Hepatocyte (in vitro differentiated cells): ENCODE data around the gene PRRG2. TPM values are rescaled to one million over a fixed set of nuclear protein-coding genes. Genes with fewer than 3 reads are reported as not detected.
A peak's percentile ranks its signal among the peaks of the same experiment; 100 is the strongest.

ENCODE experiments used
- DNase-seq: peaks from one replicate; pipeline ENCODE4 v3.0.0-alpha.2; 2016; ENCODE audit warnings: low spot score
- H2AFZ ChIP-seq: fragments of 200-600 bp; sonication (generic); 2 replicates; pipeline ENCODE4 v1.6.0; 2016; ENCODE audit warnings: antibody characterized with exemption, mild to moderate bottlenecking
- H3K27ac ChIP-seq: fragments of 200-600 bp; sonication (generic); 2 replicates; pipeline ENCODE4 v1.5.1; 2016; ENCODE audit warnings: mild to moderate bottlenecking
- H3K27me3 ChIP-seq: fragments of 200-600 bp; sonication (generic); 2 replicates; pipeline ENCODE4 v1.6.1; 2016
- H3K36me3 ChIP-seq: fragments of 200-600 bp; sonication (generic); replicated peaks from 2 replicates; pipeline ENCODE4 v1.5.1; 2016; ENCODE audit warnings: low read depth; ENCODE audit not compliant: insufficient read depth
- H3K4me1 ChIP-seq: fragments of 200-600 bp; sonication (generic); 2 replicates; pipeline ENCODE4 v1.5.1; 2016; ENCODE audit warnings: mild to moderate bottlenecking, moderate library complexity; ENCODE audit not compliant: insufficient read depth
- H3K4me2 ChIP-seq: fragments of 200-600 bp; sonication (generic); 2 replicates; pipeline ENCODE4 v1.6.0; 2016
- H3K4me3 ChIP-seq: fragments of 200-600 bp; sonication (generic); 2 replicates; pipeline ENCODE4 v1.5.1; 2016; ENCODE audit warnings: mild to moderate bottlenecking
- H3K79me2 ChIP-seq: fragments of 200-600 bp; sonication (generic); 2 replicates; pipeline ENCODE4 v1.6.0; 2017; ENCODE audit warnings: mild to moderate bottlenecking
- H3K9me2 ChIP-seq: fragments of 200-600 bp; sonication (generic); replicated peaks from 2 replicates; pipeline ENCODE4 v1.6.0; 2017; ENCODE audit warnings: mild to moderate bottlenecking; ENCODE audit not compliant: insufficient read depth
- H3K9me3 ChIP-seq: fragments of 200-600 bp; sonication (generic); 2 replicates; pipeline ENCODE4 v1.5.1; 2016; ENCODE audit warnings: low read depth, mild to moderate bottlenecking
- H4K20me1 ChIP-seq: fragments of 200-600 bp; sonication (generic); 2 replicates; pipeline ENCODE4 v1.6.0; 2016; ENCODE audit warnings: mild to moderate bottlenecking; ENCODE audit not compliant: insufficient read depth, poor library complexity, severe bottlenecking
- CTCF ChIP-seq: fragments of 200-600 bp; sonication (generic); IDR thresholded peaks from 2 replicates; pipeline ENCODE4 v1.5.1; 2016; ENCODE audit warnings: antibody characterized with exemption, mild to moderate bottlenecking; ENCODE audit not compliant: poor library complexity
- EZH2 ChIP-seq: fragments of 200-600 bp; sonication (generic); IDR thresholded peaks from 2 replicates; pipeline ENCODE4 v1.6.1; 2016; ENCODE audit warnings: antibody characterized with exemption, mild to moderate bottlenecking, borderline replicate concordance
- EZH2phosphoT487 ChIP-seq: fragments of 200-600 bp; sonication (generic); IDR thresholded peaks from one replicate; pipeline ENCODE4 v1.6.1; 2018; ENCODE audit warnings: antibody characterized with exemption, mild to moderate bottlenecking, low read depth, moderate library complexity; ENCODE audit not compliant: unreplicated experiment, severe bottlenecking
- WGBS: methylation state at CpG from one replicate; pipeline ENCODE4 v1.1.6; 2016; ENCODE audit warnings: low lambda C conversion rate; ENCODE audit errors: missing lambda C conversion rate; 5-methylcytosine and 5-hydroxymethylcytosine counted together
- polyA plus RNA-seq: library from polyadenylated mRNA; unstranded; fragments of >200 nt; fragmentation: Nextera tagmentation; extraction: Ambion mirVana; gene quantifications from 2 replicates; pipeline ENCODE4 v1.2.1, GENCODE V29; 2016
- total RNA-seq: library from RNA; depleted of rRNA; stranded (reverse); fragments of >200 nt; gene quantifications from 2 replicates; pipeline ENCODE4 v1.2.3, GENCODE V29; 2014

PRRG2 gene
- total and polyA plus RNA-seq, 2 experiments from 2014 or later: 4.0 to 10.2 TPM

GRCh38 chr19:49609499-49610092 is 28.5 kb downstream of the PRRG2 start:
- H3K9me3 ChIP-seq: no peaks in the 10 kb centered on the region
- no peaks in the 10 kb centered on the region for H3K27me3 ChIP-seq
- H3K4me3 ChIP-seq: no peak overlapping the region
- H3K4me2 ChIP-seq: no peak overlapping the region
- WGBS: 93% methylated on average over 12 of the region's 12 CpGs
- no peak for DNase-seq
- no peaks in the 10 kb centered on the region for H3K4me1 ChIP-seq
- H3K36me3 ChIP-seq: no peaks in the 10 kb centered on the region
- no peaks in the 10 kb centered on the region for H3K9me2 ChIP-seq
- no peak overlapping the region for H3K27ac ChIP-seq
- no peak overlapping the region for H2AFZ ChIP-seq
- H4K20me1 ChIP-seq: peaks cover 30% of the 10 kb centered on the region
- peaks cover 93% of the 10 kb centered on the region for H3K79me2 ChIP-seq
- TF ChIP-seq EZH2: no peak
- no peak for TF ChIP-seq EZH2phosphoT487
- TF ChIP-seq CTCF: no peak

- no peaks in the 10 kb centered on the region for H3K4me1 ChIP-seq
- no peaks in the 10 kb centered on the region for H3K36me3 ChIP-seq
- H3K27me3 ChIP-seq: no peaks in the 10 kb centered on the region
- no peaks in the 10 kb centered on the region for H3K9me2 ChIP-seq
- no peak overlapping the region for H2AFZ ChIP-seq
- peaks cover 25% of the 10 kb centered on the region for H4K20me1 ChIP-seq
- H3K4me2 ChIP-seq: no peak overlapping the region
- no peak overlapping the region for H3K4me3 ChIP-seq
- no peaks in the 10 kb centered on the region for H3K9me3 ChIP-seq
- H3K27ac ChIP-seq: peak overlapping the region; percentile 79
- TF ChIP-seq EZH2phosphoT487 (no peak), CTCF (no peak), EZH2 (no peak)
- H3K79me2 ChIP-seq: peaks cover 64% of the 10 kb centered on the region
- peak; percentile 48 for DNase-seq
- WGBS: 87% methylated on average over 4 of the region's 4 CpGs
Observed at GRCh38 chr19:49613374-49613773, 32.3 kb downstream of the PRRG2 start.

- Histone ChIP-seq H3K27me3 (no peaks in the 10 kb centered on the region), H3K4me2 (peak overlapping the region; percentile 17), H3K79me2 (peaks cover 55% of the 10 kb centered on the region), H2AFZ (no peak overlapping the region), H3K36me3 (no peaks in the 10 kb centered on the region), H3K27ac (peak overlapping the region; percentile 79), H3K4me3 (no peak overlapping the region), H3K4me1 (no peaks in the 10 kb centered on the region), H3K9me2 (no peaks in the 10 kb centered on the region), H3K9me3 (no peaks in the 10 kb centered on the region), H4K20me1 (peaks cover 25% of the 10 kb centered on the region)
- WGBS: 85% methylated on average over 19 of the region's 19 CpGs
- TF ChIP-seq EZH2phosphoT487: no peak
- TF ChIP-seq EZH2: no peak
- TF ChIP-seq CTCF: no peak
- DNase-seq: no peak
Observed at GRCh38 chr19:49614096-49614833, 33.1 kb downstream of the PRRG2 start.
